HG02938 (cell line): ENCODE measurements around the gene IL36B.

Source experiments
- ATAC-seq: cut with Tn5 transposase; IDR thresholded peaks from one replicate; pipeline ENCODE4 v1.9.1; 2021; ENCODE audit warnings: mild to moderate bottlenecking, moderate library complexity; ENCODE audit not compliant: unreplicated experiment

IL36B gene

DNA sequence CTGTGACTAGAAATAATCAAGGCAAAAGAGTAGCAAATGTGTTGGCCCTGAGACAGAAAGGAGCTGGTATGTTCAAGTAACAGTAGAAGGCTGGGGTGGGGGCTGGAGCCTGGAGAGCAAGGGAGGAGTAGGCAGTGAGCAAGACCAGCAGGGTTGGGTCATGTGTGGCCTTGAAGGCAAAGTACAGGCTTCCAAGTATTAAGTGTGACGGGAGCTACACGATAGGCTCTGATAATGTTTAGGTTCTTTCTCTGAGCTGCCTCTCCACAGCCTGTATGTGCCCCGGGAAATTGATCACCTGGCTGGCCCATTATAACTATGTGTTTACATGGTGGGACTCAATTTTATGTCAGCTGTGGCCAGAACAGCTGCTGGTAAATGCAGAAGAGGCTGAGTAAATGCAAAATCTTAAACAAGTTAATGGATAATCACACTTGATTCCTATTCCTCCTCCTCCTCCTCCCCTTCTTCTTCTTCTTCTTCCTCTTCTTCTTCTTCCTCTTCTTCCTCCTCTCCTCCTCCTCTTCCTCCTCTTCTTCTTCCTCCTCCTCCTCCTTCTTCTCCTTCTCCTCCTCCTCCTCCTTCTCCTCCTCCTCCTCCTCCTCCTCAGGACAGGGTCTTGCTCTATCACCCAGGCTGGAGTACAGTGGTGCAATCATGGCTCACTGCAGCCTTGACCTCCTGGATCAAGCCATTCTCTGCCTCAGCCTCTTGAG lies 24.4 kb upstream of the IL36B start:
- ATAC-seq = no peak

DNA sequence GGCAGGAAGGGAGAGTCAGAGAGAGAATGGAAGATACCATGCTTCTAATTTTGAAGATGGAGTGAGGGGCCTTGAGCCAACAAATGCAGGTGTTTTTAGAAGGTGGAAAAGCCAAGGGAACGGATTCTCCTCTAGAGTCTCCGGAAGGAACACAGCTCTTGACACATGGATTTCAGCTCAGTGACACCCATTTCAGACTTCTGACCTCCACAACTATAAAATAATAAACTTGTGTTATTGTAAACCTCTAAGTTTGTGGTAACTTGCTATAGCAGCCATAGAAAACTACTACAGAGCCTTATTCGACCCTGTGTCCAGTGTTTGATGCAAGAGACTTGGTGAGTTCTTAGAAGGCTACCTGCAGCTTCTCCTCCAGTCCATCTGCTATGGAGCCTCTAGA lies 22.9 kb upstream of the IL36B start:
- ATAC-seq = no peak

DNA sequence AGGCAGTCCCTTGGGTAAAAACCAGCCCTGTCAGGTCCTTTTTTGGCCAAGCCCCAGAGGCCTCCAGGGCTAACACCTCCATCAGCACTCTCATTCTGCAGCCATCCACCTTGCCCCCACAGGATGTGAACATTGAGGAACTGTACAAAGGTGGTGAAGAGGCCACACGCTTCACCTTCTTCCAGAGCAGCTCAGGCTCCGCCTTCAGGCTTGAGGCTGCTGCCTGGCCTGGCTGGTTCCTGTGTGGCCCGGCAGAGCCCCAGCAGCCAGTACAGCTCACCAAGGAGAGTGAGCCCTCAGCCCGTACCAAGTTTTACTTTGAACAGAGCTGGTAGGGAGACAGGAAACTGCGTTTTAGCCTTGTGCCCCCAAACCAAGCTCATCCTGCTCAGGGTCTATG lies 22.4 kb upstream of the IL36B start:
- no peak for ATAC-seq

DNA sequence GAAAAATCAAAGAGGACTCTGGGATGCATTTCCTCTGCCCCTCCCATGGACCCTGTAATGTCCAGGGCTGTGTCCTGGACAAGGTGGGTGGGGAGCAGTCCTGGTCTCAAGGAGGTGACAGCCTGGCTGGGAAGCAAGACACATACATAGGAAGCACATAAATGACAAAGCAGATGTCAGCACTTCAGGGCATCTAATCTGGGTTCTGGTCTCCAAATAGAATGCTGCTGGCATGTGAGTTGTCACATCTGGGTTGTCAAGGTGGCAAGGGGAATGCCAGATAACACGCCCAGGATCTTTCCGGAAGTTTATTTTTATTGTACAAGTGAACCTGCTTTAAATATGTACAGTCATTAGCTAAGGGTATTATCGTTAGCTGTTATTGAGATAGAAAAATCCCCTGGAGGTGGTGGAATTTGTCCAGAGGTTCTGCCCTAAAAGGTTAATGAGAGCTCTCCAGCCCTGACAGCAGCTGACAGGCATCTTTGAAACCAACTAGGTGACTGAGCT lies 20.7 kb upstream of the IL36B start:
- no peak for ATAC-seq

DNA sequence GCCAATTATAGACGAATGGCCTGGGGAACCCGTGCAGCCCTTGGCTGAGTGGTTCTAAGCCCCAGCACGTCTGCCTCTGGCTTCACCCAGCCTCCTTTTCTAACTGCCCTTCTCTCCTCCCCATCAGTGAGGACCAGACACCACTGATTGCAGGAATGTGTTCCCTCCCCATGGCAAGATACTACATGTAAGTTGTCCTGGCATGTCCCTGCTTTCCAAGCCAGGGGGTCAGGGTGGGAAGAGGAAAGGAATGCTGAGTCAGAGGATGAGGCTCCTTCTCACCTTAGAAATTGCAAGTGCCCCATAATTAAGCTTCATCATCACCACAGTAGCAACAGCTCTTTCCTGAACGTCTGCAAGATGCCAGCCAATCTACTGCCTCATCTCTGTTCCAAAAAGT lies 19.9 kb upstream of the IL36B start:
- no peak for ATAC-seq

DNA sequence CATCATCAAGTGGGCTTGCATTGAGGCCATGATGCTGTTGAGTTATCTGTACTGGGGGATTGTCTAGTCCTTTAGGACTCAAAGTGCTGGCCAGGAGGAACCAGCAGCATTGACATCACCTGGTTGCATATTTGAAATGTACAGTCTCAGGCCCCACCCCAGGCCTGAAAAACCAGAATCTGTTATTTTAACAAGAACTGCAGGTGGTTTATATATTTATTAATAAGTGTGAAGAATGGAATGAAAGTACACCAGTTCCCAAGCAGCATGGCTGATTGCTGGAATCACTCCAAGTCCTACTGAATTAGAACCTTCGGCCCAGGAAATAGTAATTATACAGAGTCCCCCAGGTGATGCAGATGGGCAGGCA lies 17.9 kb upstream of the IL36B start:
- no peak for ATAC-seq

DNA sequence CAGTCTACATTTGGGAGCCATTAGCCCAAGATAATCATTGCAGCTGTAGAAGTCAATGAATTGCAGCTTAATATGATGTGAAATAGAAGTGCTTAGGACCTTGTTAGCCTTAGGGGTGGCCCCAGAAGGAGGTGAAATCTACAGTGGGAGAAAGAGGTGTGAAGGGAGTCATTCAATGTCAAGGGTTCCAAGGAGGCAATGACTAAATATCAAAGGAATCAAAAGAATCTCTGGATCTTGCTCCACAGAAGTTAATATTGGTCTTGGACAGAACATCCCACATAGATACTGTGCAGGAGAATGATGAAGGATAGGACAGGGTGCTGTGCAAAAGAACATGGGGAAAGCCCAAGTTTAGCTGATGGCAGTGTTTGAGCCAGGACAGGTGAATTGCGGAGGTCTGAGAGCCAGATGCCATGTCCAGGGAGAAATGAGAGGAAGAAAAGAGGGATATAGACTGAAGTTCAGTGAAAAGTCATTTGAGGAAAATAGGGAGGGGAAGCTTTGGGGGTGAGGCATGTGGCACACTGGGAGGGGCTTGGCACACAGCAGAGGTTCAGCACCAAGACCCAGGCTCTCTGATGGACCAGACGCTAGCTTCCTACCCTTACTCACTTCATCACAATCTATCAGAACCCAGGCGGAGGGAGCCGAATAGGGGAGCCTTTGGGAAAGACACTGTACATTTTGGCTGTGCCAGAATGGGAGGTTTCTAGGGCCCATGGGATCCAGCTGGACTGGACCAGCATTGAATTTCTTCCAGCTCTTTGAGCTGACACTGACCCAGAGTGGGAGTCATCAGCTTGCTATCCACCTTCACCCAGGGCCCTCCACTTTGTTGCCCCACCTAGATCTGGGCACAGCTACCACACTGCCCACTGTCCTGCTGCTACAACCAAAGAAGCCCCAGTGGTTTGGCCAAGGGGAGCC lies 17.3 kb upstream of the IL36B start:
- ATAC-seq = no peak

DNA sequence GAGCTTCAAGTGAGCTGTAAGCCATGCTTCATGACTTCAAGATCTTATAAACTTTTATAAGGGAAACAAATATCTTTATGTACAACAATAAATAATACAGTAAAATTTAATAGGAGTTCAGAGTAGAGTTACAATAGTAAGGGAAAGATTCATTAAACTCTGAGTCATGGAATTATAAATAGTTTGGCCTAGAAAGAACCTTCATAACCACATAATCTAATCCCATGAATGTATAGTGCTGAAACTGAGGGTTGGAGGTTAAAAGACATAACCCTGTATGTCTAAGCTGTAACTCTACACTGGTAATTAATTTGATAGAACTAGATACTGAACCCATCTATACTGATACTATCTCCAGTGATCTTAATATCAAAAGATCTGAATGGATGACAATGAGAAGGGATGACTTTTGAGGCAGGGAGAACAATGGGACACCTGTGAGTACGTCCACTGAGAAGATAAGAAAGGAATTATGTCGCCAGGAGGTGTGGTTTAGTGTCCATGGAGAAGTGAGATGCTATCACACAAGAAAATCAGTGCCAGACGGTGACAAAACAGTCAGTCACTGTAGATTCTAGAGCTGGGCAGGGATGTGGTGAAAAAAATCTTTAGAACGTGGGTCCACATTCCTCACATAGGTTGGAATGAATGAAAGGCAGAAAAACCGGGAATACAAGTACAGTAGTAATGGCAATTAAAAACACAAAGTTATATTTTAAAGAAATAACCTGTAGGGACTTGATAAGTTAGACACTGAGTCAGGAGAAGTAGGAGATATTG lies 16.2 kb upstream of the IL36B start:
- no peak for ATAC-seq

DNA sequence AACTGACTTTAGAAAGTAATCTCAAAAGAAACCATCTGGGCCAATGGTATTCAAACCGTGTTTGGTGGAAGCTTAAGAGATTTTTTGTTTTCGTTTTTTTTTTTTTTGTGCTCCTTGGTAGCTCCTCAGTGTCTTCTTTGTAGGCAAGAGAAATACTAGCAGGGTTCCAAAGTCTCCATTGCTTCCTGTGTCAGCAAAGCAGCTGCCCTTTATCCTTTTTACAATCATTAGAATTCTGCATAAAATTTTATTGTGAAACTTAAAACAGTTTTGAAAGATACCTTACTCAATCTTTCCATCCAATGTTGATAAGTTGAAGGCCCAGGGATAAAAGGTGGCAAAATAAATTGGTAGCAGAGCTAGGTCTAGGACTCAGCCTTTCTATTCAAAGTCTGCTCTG lies 15.6 kb upstream of the IL36B start:
- ATAC-seq = no peak

DNA sequence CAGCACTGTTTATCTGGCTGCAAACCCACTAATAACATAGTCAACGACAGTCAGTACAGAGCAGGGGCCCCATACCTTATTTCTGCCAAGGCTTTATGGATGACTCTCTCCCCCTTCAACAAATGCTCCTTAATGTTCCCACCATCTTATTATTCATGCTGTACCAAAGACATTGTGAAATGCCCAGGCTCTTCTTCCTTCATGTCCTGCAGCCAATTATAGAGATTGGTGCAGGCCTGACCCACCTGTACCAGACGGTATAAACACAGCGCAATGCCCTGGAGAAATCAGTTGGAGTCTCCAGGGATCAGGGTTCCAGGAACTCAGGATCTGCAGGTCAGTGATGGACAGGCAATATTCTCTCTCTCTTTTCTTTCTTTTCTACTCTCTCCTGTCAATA lies 15.0 kb upstream of the IL36B start, which contains the start of gene IL1F10:
TSS of gene IL1F10 (plus strand) at position 290 of the 400 bp plus-strand sequence. CDS start 4,769 bp downstream, outside the sequence.
- no peak for ATAC-seq

DNA sequence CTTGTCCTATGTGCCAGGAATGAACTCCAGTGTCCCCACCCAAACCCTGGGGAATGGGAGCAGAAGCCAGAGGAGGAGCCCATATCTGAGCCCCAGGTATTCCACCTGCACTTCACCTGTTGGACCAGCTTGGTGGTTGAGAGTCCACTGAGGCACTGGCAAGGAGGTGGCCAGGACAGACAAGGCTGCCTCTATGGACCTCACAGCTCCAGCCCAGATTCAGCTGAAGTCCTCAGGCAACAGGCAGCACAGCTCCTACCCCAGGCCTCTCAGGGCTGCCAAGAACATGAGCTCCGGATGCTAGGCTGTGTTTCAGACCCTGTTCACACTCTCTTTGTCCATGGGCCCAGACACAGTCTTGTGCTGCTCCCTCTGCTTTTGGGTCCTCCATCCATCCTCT lies 12.2 kb upstream of the IL36B start:
- no peak for ATAC-seq

DNA sequence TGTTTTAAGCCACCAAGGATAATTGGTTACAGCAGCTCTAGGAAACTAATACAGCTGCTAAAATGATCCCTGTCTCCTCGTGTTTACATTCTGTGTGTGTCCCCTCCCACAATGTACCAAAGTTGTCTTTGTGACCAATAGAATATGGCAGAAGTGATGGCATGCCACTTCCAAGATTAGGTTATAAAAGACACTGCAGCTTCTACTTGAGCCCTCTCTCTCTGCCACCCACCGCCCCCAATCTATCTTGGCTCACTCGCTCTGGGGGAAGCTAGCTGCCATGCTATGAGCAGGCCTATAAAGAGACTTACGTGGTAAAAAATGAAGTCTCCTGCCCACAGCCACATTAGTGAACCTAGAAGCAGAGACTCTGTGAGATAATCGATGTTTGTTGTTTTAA lies 11.6 kb upstream of the IL36B start:
- no peak for ATAC-seq

DNA sequence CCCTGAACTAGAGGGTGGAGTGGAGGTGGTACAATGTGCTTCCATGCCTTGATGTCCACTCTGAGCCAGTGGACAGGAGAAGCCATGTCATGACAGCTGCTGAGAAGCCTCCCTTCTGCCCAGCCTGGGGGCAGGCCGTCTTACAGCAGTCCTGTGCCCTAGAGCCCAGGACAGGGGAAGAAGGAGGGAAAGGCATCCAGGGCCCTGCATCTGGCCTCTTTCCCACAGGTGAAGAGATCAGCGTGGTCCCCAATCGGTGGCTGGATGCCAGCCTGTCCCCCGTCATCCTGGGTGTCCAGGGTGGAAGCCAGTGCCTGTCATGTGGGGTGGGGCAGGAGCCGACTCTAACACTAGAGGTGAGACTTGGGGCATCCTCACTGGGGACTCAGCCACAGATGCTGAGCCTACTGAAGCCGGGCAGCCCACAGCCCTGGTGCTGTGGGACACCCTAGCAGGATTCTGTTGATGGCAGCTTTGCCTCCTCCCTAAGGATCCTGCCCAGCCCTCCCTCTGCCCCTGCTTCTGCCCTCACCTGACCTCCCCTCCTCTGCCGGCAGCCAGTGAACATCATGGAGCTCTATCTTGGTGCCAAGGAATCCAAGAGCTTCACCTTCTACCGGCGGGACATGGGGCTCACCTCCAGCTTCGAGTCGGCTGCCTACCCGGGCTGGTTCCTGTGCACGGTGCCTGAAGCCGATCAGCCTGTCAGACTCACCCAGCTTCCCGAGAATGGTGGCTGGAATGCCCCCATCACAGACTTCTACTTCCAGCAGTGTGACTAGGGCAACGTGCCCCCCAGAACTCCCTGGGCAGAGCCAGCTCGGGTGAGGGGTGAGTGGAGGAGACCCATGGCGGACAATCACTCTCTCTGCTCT lies 9.5 kb upstream of the IL36B start:
- no peak for ATAC-seq

DNA sequence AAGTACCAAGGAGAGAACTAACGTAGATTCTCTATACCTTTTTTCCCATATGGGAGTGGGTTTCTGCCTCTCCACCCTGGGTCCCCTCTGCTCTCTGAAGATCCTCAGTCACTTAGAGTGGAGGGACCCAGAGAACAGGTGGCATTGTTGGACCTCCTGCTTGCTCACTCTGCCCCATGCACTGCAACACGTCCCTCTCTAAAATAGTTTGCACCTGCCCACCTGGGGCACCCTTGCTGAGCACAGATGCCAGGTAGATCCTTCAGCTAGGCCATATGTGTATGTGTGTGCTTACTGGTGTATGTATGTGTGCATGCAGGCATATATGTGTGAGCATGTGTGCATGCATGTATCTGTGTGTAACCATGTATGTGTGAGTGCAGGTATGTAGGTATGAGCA lies 8.6 kb upstream of the IL36B start:
- no peak for ATAC-seq

DNA sequence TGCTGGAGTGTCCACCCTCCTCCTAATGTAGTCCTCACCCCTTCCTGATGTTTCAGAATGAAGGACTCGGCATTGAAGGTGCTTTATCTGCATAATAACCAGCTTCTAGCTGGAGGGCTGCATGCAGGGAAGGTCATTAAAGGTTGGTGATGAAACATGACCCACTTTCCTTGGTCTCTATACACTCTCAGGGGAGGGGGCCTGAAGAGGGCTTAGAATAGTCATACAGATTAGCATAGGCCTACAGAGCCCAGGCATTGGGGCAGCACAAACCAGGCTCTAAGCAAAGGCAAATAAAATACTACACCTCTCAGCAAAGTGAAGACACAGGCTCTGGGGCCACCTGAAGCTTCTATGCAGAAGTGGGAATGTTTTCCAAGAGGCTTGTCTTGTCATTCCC lies 8.1 kb upstream of the IL36B start:
- no peak for ATAC-seq

DNA sequence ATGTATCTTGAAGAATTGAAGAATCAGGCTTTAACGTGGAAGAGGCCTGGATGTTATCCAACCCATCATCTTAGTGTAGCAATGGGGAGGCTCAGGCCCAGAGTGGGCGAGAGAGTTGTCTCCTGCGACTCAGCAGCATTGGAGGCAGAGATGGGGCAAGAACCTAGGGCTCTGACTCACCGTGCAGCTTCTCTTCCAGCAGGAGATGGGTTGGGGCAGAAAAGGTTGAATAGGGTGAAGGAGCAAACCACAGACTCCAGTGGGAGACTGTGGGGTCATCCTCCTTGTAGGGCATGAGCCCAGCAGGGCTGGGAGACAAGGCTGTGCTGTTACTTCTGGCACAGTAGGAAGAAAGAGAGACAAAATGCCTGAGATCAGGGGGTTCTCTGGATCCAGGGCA lies 7.7 kb upstream of the IL36B start:
- ATAC-seq = no peak

DNA sequence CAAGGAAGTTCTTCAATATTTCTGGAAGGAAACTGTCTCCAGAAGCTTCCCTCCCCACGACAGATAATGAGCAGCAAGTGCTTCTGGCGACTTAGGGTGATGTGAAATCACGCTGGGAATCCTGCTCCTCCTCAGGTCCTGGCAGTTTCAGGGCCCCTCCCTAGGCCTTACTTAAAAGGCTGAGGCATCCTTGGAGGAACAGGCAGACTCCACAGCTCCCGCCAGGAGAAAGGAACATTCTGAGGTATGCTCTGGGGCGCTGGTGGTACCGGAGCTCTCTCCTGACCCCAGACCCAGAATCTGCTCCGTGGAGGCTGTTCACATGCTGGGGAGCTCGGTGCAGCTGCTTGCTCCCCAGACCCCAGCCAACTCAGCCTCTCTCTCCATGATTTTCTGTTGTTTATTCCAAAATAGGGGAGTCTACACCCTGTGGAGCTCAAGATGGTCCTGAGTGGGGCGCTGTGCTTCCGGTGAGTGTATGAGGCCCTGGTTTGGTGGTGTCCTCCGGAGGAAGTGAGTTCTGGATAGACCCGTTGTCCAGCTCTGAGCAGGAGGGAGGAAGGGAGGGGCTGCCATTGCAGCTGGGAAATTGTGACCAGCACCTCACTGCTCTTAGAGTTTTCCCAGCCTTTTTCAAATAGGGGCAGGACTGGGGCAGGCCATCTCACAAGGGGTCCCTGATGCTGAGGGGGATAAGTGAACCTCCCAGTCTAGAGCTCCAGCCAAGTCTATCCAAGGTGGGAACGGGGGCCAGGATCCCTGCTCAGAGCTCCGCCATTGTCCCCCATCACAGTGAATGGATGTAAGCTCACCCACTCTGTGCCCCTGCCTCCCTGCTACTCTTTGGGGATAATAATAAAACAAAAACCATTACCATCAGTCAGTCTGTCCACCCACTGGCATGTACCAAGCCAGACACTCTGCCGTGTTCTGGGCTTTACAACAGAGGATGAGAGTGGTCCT lies 6.6 kb upstream of the IL36B start, which contains the start of gene IL36RN:
TSS of gene IL36RN (plus strand) at position 201 of the 963 bp plus-strand sequence. CDS start at position 442, 241 bp downstream.
- no peak for ATAC-seq

DNA sequence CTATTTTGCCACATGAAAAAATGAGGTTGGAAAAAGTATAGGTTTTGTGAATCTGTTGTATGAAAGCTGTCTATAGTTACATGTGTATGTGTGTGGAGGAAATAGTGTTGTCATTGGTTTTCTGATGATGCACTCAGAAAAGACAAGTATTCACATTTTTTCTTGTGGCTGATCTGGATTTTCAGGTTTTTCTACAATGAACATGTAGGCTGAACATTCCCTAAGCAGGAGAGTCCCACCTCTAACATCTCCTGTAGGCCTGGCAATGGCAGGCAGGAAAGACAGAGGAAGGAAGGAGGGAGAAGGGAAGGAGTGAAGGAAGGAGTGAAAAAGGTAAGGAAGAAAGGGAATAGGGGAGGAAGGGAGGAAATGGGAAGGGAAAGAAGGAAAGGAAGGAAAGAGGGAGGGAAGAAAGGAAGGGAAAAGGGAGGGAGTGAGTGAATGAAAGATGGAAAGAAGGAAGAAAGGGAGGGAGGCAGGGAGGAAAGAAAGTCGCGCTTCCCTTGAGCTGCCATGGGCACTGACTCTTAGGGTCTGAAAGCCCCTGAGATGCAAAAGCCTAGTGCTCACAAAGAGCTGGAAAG lies 5.8 kb upstream of the IL36B start:
- no peak for ATAC-seq

DNA sequence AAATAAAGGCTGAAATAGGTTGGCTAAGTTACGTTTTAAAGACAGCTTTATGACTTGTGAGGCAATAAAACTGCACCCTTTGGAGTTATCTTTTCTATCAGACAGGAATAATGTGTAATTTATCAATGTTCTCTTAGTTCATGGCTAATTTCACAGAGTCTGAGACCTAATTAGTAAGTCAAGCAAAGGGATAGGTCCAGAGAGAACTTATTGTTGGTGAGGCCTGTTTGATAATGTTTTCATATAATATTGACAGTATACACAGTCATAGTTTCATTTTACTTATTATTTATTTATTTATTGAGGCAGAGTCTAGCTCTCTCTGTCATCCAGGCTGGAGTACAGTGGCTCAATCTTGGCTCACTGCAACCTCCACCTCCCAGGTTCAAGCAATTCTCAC lies 4.5 kb upstream of the IL36B start:
- no peak for ATAC-seq
